Neural cell (in vitro differentiated cells): ENCODE measurements around the gene SUFU. TPM values are rescaled to one million over a fixed set of nuclear protein-coding genes. Genes with fewer than 3 reads are reported as not detected.

ENCODE experiments used
- H2AFZ ChIP-seq: fragments of 200-600, 300-800 bp; sonication (generic), shearing (Covaris generic); 2 replicates; pipeline ENCODE4 v1.6.0; 2014; ENCODE audit warnings: low read depth, mild to moderate bottlenecking, antibody characterized with exemption, low read length, moderate library complexity
- H3F3A ChIP-seq: fragments of 200-600 bp; shearing (Covaris generic); 2 replicates; pipeline ENCODE4 v1.6.1; 2016; ENCODE audit warnings: mild to moderate bottlenecking, moderate library complexity, mixed read lengths, antibody characterized with exemption, low read length; ENCODE audit not compliant: insufficient read depth, poor library complexity, severe bottlenecking
- H3K27ac ChIP-seq: fragments of 200-600, 300-800 bp; sonication (generic), shearing (Covaris generic); 2 replicates; pipeline ENCODE4 v1.5.1; 2014; ENCODE audit warnings: mild to moderate bottlenecking, low read length, moderate library complexity
- H3K27me3 ChIP-seq: fragments of 300-800, 200-600 bp; sonication (generic), shearing (Covaris generic); 2 replicates; pipeline ENCODE4 v1.6.0; 2014; ENCODE audit warnings: mild to moderate bottlenecking, low read depth, low read length, moderate library complexity; ENCODE audit not compliant: insufficient read depth
- H3K36me3 ChIP-seq: fragments of 300-800, 200-600 bp; sonication (generic), shearing (Covaris generic); 2 replicates; pipeline ENCODE4 v1.5.1; 2014; ENCODE audit warnings: mild to moderate bottlenecking, antibody characterized with exemption, low read length, moderate library complexity; ENCODE audit not compliant: insufficient read depth
- H3K4me2 ChIP-seq: fragments of 300-800, 200-600 bp; sonication (generic), shearing (Covaris generic); 2 replicates; pipeline ENCODE4 v1.6.0; 2014; ENCODE audit warnings: mild to moderate bottlenecking, low read length
- H3K4me3 ChIP-seq: fragments of 300-800, 200-600 bp; sonication (generic), shearing (Covaris generic); 2 replicates; pipeline ENCODE4 v1.5.1; 2014; ENCODE audit warnings: mild to moderate bottlenecking, low read length, moderate library complexity
- H3K79me2 ChIP-seq: fragments of 200-600 bp; shearing (Covaris generic); replicated peaks from 2 replicates; pipeline ENCODE4 v1.6.0; 2014; ENCODE audit warnings: mild to moderate bottlenecking, low read length, moderate library complexity; ENCODE audit not compliant: insufficient read depth
- H3K9ac ChIP-seq: fragments of 300-800, 200-600 bp; sonication (generic), shearing (Covaris generic); 2 replicates; pipeline ENCODE4 v1.6.1; 2016; ENCODE audit warnings: mild to moderate bottlenecking, low read length, mixed read lengths
- H3K9me2 ChIP-seq: fragments of 200-600 bp; shearing (Covaris generic); 2 replicates; pipeline ENCODE4 v1.6.1; 2016; ENCODE audit warnings: mild to moderate bottlenecking, low read length, mixed read lengths; ENCODE audit not compliant: insufficient read depth
- H3K9me3 ChIP-seq: fragments of 200-600, 300-800 bp; sonication (generic), shearing (Covaris generic); 2 replicates; pipeline ENCODE4 v1.6.1; 2016; ENCODE audit warnings: mild to moderate bottlenecking, mixed run types, low read length, moderate library complexity, mixed read lengths
- H4K20me1 ChIP-seq: fragments of 200-600 bp; shearing (Covaris generic); 2 replicates; pipeline ENCODE4 v1.6.1; 2016; ENCODE audit warnings: mild to moderate bottlenecking, mixed run types; ENCODE audit not compliant: insufficient read depth
- EP300 ChIP-seq: fragments of 450-650 bp; conservative IDR thresholded peaks from 2 replicates; pipeline ENCODE4 v1.6.1; 2014; ENCODE audit warnings: antibody characterized with exemption, mild to moderate bottlenecking, moderate library complexity; ENCODE audit not compliant: poor library complexity, severe bottlenecking
- EZH2 ChIP-seq: fragments of 200-600, 300-800 bp; shearing (Covaris generic), sonication (generic); IDR thresholded peaks from 2 replicates; pipeline ENCODE4 v1.6.1; 2014; ENCODE audit warnings: antibody characterized with exemption, low read length, borderline replicate concordance, mild to moderate bottlenecking; ENCODE audit not compliant: insufficient read depth, poor library complexity, severe bottlenecking
- MXI1 ChIP-seq: fragments of 450-650 bp; conservative IDR thresholded peaks from 2 replicates; pipeline ENCODE4 v1.6.1; 2014; ENCODE audit warnings: antibody characterized with exemption, mild to moderate bottlenecking; ENCODE audit not compliant: poor library complexity, severe bottlenecking
- POLR2AphosphoS5 ChIP-seq: IDR thresholded peaks from 2 replicates; pipeline ENCODE4 v1.6.1; 2012
- RAD21 ChIP-seq: fragments of 450-650 bp; conservative IDR thresholded peaks from 2 replicates; pipeline ENCODE4 v1.6.1; 2014; ENCODE audit warnings: antibody characterized with exemption, mild to moderate bottlenecking, moderate library complexity
- SMC3 ChIP-seq: fragments of 450-650 bp; conservative IDR thresholded peaks from 2 replicates; pipeline ENCODE4 v1.6.1; 2014; ENCODE audit warnings: antibody characterized with exemption, mild to moderate bottlenecking, moderate library complexity; ENCODE audit not compliant: poor library complexity
- TAF1 ChIP-seq: IDR thresholded peaks from 2 replicates; pipeline ENCODE4 v1.6.1; 2012; ENCODE audit warnings: low read depth
- polyA plus RNA-seq: library from polyadenylated mRNA; depleted of rRNA; stranded (reverse); fragments of >200 nt; gene quantifications from 2 replicates; pipeline ENCODE4 v1.2.3, GENCODE V29; 2014
- TF ChIP-seq, protein P1 (sequence below): IDR thresholded peaks from 2 replicates; pipeline ENCODE4 v1.6.1; 2012; ENCODE audit warnings: borderline replicate concordance
- TF ChIP-seq, protein P2 (sequence below): fragments of 450-650 bp; IDR thresholded peaks from 2 replicates; pipeline ENCODE4 v1.5.1; 2014; ENCODE audit warnings: antibody characterized with exemption, mild to moderate bottlenecking, moderate library complexity; ENCODE audit not compliant: poor library complexity, severe bottlenecking

Gene SUFU
- polyA plus RNA-seq, 1 donor from 2014 or later: 4.8 TPM

DNA sequence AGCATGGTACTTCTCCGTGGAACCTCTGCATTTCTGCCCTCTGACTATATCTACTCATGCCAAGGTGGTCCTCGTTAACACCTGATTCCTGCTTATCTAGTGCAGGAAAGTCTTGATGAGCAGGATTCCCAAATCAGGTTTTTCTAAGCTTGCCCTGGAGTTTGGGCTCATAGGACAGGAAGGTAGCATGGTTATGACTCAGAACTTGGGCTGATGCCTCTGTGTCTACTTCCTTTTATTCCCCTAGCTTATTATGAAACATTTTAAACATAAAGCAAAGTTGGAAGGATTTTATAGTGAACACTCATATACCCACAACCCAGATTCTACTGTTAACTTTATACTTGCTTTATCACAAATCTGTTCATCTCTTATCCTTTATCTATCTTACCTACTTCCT lies 5.6 kb downstream of the SUFU start:
- Histone ChIP-seq H3K36me3 (no peaks in the 10 kb centered on the region), H2AFZ (no peak overlapping the region), H4K20me1 (no peaks in the 10 kb centered on the region), H3K4me3 (no peak overlapping the region), H3K9ac (no peak overlapping the region), H3K27me3 (no peaks in the 10 kb centered on the region), H3K79me2 (peaks cover 37% of the 10 kb centered on the region), H3K9me2 (no peaks in the 10 kb centered on the region), H3K4me2 (no peak overlapping the region), H3K9me3 (no peaks in the 10 kb centered on the region), H3K27ac (no peak overlapping the region), H3F3A (no peaks in the 10 kb centered on the region)
- no peak for TF ChIP-seq RAD21
- TF ChIP-seq, protein P1, sequence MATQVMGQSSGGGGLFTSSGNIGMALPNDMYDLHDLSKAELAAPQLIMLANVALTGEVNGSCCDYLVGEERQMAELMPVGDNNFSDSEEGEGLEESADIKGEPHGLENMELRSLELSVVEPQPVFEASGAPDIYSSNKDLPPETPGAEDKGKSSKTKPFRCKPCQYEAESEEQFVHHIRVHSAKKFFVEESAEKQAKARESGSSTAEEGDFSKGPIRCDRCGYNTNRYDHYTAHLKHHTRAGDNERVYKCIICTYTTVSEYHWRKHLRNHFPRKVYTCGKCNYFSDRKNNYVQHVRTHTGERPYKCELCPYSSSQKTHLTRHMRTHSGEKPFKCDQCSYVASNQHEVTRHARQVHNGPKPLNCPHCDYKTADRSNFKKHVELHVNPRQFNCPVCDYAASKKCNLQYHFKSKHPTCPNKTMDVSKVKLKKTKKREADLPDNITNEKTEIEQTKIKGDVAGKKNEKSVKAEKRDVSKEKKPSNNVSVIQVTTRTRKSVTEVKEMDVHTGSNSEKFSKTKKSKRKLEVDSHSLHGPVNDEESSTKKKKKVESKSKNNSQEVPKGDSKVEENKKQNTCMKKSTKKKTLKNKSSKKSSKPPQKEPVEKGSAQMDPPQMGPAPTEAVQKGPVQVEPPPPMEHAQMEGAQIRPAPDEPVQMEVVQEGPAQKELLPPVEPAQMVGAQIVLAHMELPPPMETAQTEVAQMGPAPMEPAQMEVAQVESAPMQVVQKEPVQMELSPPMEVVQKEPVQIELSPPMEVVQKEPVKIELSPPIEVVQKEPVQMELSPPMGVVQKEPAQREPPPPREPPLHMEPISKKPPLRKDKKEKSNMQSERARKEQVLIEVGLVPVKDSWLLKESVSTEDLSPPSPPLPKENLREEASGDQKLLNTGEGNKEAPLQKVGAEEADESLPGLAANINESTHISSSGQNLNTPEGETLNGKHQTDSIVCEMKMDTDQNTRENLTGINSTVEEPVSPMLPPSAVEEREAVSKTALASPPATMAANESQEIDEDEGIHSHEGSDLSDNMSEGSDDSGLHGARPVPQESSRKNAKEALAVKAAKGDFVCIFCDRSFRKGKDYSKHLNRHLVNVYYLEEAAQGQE: no peak
- TF ChIP-seq POLR2AphosphoS5: no peak
- no peak for TF ChIP-seq SMC3
- TF ChIP-seq, protein P2, sequence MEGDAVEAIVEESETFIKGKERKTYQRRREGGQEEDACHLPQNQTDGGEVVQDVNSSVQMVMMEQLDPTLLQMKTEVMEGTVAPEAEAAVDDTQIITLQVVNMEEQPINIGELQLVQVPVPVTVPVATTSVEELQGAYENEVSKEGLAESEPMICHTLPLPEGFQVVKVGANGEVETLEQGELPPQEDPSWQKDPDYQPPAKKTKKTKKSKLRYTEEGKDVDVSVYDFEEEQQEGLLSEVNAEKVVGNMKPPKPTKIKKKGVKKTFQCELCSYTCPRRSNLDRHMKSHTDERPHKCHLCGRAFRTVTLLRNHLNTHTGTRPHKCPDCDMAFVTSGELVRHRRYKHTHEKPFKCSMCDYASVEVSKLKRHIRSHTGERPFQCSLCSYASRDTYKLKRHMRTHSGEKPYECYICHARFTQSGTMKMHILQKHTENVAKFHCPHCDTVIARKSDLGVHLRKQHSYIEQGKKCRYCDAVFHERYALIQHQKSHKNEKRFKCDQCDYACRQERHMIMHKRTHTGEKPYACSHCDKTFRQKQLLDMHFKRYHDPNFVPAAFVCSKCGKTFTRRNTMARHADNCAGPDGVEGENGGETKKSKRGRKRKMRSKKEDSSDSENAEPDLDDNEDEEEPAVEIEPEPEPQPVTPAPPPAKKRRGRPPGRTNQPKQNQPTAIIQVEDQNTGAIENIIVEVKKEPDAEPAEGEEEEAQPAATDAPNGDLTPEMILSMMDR: no peak
- TF ChIP-seq TAF1: no peak
- TF ChIP-seq EP300: no peak
- no peak for TF ChIP-seq EZH2
- no peak for TF ChIP-seq MXI1

DNA sequence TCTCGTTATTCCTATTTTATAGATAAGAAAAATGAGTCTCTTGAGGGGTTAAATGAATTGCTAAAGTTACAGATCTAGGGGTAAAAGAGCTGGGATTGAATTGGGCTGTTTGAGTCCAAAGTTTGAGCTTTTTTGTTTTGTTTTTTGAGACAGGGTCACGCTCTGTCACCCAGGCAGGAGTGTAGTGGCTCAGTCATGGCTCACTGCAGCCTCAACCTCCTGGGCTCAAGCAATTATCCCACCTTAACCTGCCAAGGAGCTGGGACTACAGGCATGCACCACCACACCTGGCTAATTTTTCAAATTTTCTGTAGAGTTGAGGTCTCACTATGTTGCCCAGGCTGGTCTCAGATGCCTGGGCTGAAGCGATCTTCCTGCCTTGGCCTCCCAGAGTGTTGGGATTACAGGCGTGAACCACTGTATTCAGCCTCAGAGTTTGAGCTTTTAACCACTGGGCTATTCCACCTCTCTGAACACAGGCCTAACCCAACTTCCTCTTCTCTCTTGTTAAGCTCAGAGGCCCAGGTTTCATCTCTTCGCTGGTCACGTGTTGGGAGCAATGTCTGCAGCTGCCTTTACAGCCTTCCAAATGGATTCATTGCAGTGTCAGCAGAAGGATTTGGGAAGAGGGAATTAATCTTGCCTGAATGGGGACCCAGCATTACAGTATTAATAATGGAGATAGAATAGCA lies 8.0 kb downstream of the SUFU start:
- Histone ChIP-seq H3K27me3 (no peaks in the 10 kb centered on the region), H3K4me2 (no peak overlapping the region), H3F3A (no peaks in the 10 kb centered on the region), H3K4me3 (no peak overlapping the region), H3K27ac (no peak overlapping the region), H3K9ac (no peak overlapping the region), H3K9me2 (no peaks in the 10 kb centered on the region), H3K9me3 (no peaks in the 10 kb centered on the region), H3K36me3 (no peaks in the 10 kb centered on the region), H2AFZ (no peak overlapping the region), H4K20me1 (no peaks in the 10 kb centered on the region), H3K79me2 (peaks cover 15% of the 10 kb centered on the region)
- no peak for TF ChIP-seq MXI1
- TF ChIP-seq EP300: no peak
- TF ChIP-seq POLR2AphosphoS5: no peak
- TF ChIP-seq EZH2: no peak
- TF ChIP-seq, protein P2: no peak
